SK-N-SH (cell line): ENCODE results near the gene SH3GLB1. TPM values are rescaled to one million over a fixed set of nuclear protein-coding genes. Genes with fewer than 3 reads are reported as not detected.

Experiments used
- CTCF ChIA-PET: fragments of 300-600, 350-600 bp; formaldehyde crosslinking; extraction: SDS; loops from one replicate; lab custom pipeline; 2021; lab: Yijun Ruan, JAX
- POLR2A ChIA-PET: fragments of 350-600 bp; sonication (Branson Sonifier 250); formaldehyde crosslinking; extraction: SDS; loops from one replicate; lab custom pipeline; 2020; ENCODE audit warnings: antibody characterized with exemption, inconsistent platforms; lab: Yijun Ruan, JAX
- DNase-seq: peaks from one replicate; pipeline ENCODE4 v3.0.0; 2012
- H2AFZ ChIP-seq: fragments of 200-600 bp; sonication (generic); 2 replicates; pipeline ENCODE4 v1.8.1; 2016; ENCODE audit warnings: antibody characterized with exemption, mild to moderate bottlenecking, low read depth
- H3F3A ChIP-seq: fragments of 200-600 bp; sonication (generic); replicated peaks from 2 replicates; pipeline ENCODE3; 2016; ENCODE audit warnings: antibody characterized with exemption, mild to moderate bottlenecking; ENCODE audit not compliant: insufficient read depth
- H3K27ac ChIP-seq, 2 experiments: fragments of 200-500 bp in 1 of 2; fragments of 200-600 bp in 1 of 2; sonication (Bioruptor generic) in 1 of 2; sonication (generic), shearing (Covaris generic) in 1 of 2; 2 replicates each; pipeline versions ENCODE4 v1.5.1 to v1.6.1; 2014 to 2016; ENCODE audit warnings: low read depth in 2 of 2, inconsistent platforms in 1 of 2, low read length in 1 of 2, mild to moderate bottlenecking in 1 of 2, mixed read lengths in 1 of 2
- H3K27me3 ChIP-seq: fragments of 200-600 bp; sonication (generic), shearing (Covaris generic); 2 replicates; pipeline ENCODE4 v1.6.1; 2016; ENCODE audit warnings: mixed run types; ENCODE audit not compliant: insufficient read depth
- H3K36me3 ChIP-seq, 2 experiments: fragments of 200-500 bp in 1 of 2; fragments of 200-600 bp in 1 of 2; sonication (Bioruptor generic) in 1 of 2; sonication (generic) in 1 of 2; replicated peaks in 1 of 2; 2 replicates each; pipeline versions ENCODE3 to v1.5.1; 2014 to 2016; ENCODE audit warnings: low read length in 1 of 2, mild to moderate bottlenecking in 1 of 2; ENCODE audit not compliant: insufficient read depth in 2 of 2, control insufficient read depth in 1 of 2
- H3K4me1 ChIP-seq, 2 experiments: fragments of 200-500 bp in 1 of 2; fragments of 200-600 bp in 1 of 2; sonication (Bioruptor generic) in 1 of 2; sonication (generic), shearing (Covaris generic) in 1 of 2; 2 replicates each; pipeline versions ENCODE4 v1.5.1 to v1.6.1; 2014 to 2016; ENCODE audit warnings: low read depth in 1 of 2, low read length in 1 of 2, mixed run types in 1 of 2; ENCODE audit not compliant: insufficient read depth in 2 of 2, control insufficient read depth in 1 of 2
- H3K4me2 ChIP-seq: fragments of 200-600 bp; sonication (generic), shearing (Covaris generic); 2 replicates; pipeline ENCODE4 v1.6.1; 2017; ENCODE audit warnings: mixed run types
- H3K4me3 ChIP-seq, 2 experiments: fragments of 200-500 bp in 1 of 2; fragments of 200-600 bp in 1 of 2; sonication (Bioruptor generic) in 1 of 2; sonication (generic), shearing (Covaris generic) in 1 of 2; 2 replicates each; pipeline versions ENCODE4 v1.5.1 to v1.8.1; 2014 to 2016; ENCODE audit warnings: low read depth in 2 of 2, inconsistent platforms in 1 of 2, low read length in 1 of 2, mild to moderate bottlenecking in 1 of 2, mixed read lengths in 1 of 2, moderate library complexity in 1 of 2
- H3K79me2 ChIP-seq: fragments of 200-600 bp; sonication (generic); 2 replicates; pipeline ENCODE4 v1.8.1; 2017; ENCODE audit warnings: mild to moderate bottlenecking; ENCODE audit not compliant: insufficient read depth
- H3K9ac ChIP-seq: fragments of 200-600 bp; sonication (generic); 2 replicates; pipeline ENCODE4 v1.6.1; 2017; ENCODE audit warnings: mixed run types
- H3K9me2 ChIP-seq: fragments of 200-600 bp; sonication (generic); 2 replicates; pipeline ENCODE4 v1.6.1; 2017; ENCODE audit warnings: mixed run types
- H3K9me3 ChIP-seq: fragments of 200-600 bp; sonication (generic); 2 replicates; pipeline ENCODE4 v1.6.1; 2017; ENCODE audit warnings: mixed run types, mild to moderate bottlenecking, moderate library complexity
- H4K20me1 ChIP-seq: fragments of 200-600 bp; sonication (generic); 2 replicates; pipeline ENCODE4 v1.6.1; 2017; ENCODE audit warnings: mild to moderate bottlenecking, mixed run types; ENCODE audit not compliant: insufficient read depth
- CHD2 ChIP-seq: fragments of 150-350 bp; IDR thresholded peaks from 2 replicates; pipeline ENCODE4 v1.6.1; 2018; ENCODE audit warnings: low read length; ENCODE audit not compliant: partially characterized antibody
- EZH2phosphoT487 ChIP-seq: fragments of 200-600 bp; sonication (generic); IDR thresholded peaks from 2 replicates; pipeline ENCODE4 v1.6.1; 2017; ENCODE audit warnings: low read depth, mixed run types, mild to moderate bottlenecking, antibody characterized with exemption, moderate library complexity, borderline replicate concordance
- MXI1 ChIP-seq: IDR thresholded peaks from 2 replicates; pipeline ENCODE4 v1.6.1; 2012; ENCODE audit warnings: mild to moderate bottlenecking, low read depth, low read length, improper control_type of control experiment
- NRF1 ChIP-seq: IDR thresholded peaks from 2 replicates; pipeline ENCODE4 v1.6.1; 2012; ENCODE audit warnings: low read depth, mild to moderate bottlenecking, low read length
- RCOR1 ChIP-seq: fragments of 150-350 bp; IDR thresholded peaks from 2 replicates; pipeline ENCODE4 v1.6.1; 2017; ENCODE audit warnings: antibody characterized with exemption, low read length
- SIN3A ChIP-seq: IDR thresholded peaks from 2 replicates; pipeline ENCODE4 v1.6.1; 2012; ENCODE audit warnings: low read depth, mild to moderate bottlenecking, low read length, moderate library complexity, borderline replicate concordance
- TEAD4 ChIP-seq: IDR thresholded peaks from 2 replicates; pipeline ENCODE4 v1.4.0; 2012; ENCODE audit warnings: mild to moderate bottlenecking, borderline replicate concordance; ENCODE audit not compliant: insufficient read depth
- WGBS: methylation state at CpG from one replicate; pipeline ENCODE4 v1.1.6; 2017; ENCODE audit warnings: low lambda C conversion rate; 5-methylcytosine and 5-hydroxymethylcytosine counted together
- polyA plus RNA-seq, 3 experiments: library from polyadenylated mRNA; depleted of rRNA; stranded (reverse); fragments of >200 nt; gene quantifications; 2 replicates each; pipeline ENCODE4 v1.2.3, GENCODE V29; 2012
- TF ChIP-seq, protein P1 (sequence below): fragments of 200-600 bp; sonication (generic); IDR thresholded peaks from 2 replicates; pipeline ENCODE4 v1.6.1; 2017; ENCODE audit warnings: antibody characterized with exemption, mild to moderate bottlenecking, moderate library complexity
- TF ChIP-seq, protein P2 (sequence below): IDR thresholded peaks from 2 replicates; pipeline ENCODE4 v1.4.0; 2012; ENCODE audit warnings: low read depth, borderline replicate concordance
- TF ChIP-seq, protein P3 (sequence below): fragments of 150-350 bp; IDR thresholded peaks from 2 replicates; pipeline ENCODE4 v1.6.1; 2017; ENCODE audit warnings: antibody characterized with exemption, low read length, low read depth, borderline replicate concordance
- TF ChIP-seq, protein P4 (sequence below): IDR thresholded peaks from 2 replicates; pipeline ENCODE4 v1.4.0; 2012; ENCODE audit warnings: low read depth
- TF ChIP-seq, protein P5 (sequence below): IDR thresholded peaks from 2 replicates; pipeline ENCODE4; 2012

Gene SH3GLB1
- polyA plus RNA-seq, 1 of the 3 experiments (the other 2 are of a cell fraction), result 13.2 TPM

DNA sequence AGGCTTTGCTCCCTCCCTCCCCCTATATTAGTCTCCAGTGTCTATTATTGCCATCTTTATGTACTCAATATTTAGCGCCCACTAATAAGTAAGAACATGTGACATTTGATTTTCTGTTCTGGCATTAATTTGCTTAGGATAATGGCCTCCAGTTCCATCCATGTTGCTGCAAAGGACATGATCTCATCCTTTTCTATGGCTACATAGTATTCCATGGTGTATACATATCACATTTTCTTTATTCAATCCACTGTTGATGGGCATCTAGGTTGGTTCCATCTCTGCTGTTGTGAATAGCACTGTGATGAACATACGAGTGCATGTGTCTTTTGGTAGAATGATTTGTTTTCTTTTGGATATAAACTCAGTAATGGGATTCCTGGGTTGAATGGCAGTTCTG is 61.3 kb downstream of the SH3GLB1 start:
- Histone ChIP-seq H3K4me1 (peaks cover 0 to 2% of the 10 kb centered on the region in 2 experiments; a peak in 1 of 4 replicates), H3K9ac (no peak overlapping the region), H3K36me3 (no peaks in the 10 kb centered on the region), H3K79me2 (no peaks in the 10 kb centered on the region), H3K9me2 (no peaks in the 10 kb centered on the region), H2AFZ (no peak overlapping the region), H3K27ac (no peak overlapping the region), H3K9me3 (no peaks in the 10 kb centered on the region), H3K4me2 (no peak overlapping the region), H3K4me3 (no peak overlapping the region), H3F3A (no peaks in the 10 kb centered on the region), H4K20me1 (no peaks in the 10 kb centered on the region), H3K27me3 (no peaks in the 10 kb centered on the region)
- DNase-seq, result no peak
- ChIA-PET CTCF (no interaction called here), POLR2A (no interaction called here)
- no peak for TF ChIP-seq SIN3A
- TF ChIP-seq, protein P1, sequence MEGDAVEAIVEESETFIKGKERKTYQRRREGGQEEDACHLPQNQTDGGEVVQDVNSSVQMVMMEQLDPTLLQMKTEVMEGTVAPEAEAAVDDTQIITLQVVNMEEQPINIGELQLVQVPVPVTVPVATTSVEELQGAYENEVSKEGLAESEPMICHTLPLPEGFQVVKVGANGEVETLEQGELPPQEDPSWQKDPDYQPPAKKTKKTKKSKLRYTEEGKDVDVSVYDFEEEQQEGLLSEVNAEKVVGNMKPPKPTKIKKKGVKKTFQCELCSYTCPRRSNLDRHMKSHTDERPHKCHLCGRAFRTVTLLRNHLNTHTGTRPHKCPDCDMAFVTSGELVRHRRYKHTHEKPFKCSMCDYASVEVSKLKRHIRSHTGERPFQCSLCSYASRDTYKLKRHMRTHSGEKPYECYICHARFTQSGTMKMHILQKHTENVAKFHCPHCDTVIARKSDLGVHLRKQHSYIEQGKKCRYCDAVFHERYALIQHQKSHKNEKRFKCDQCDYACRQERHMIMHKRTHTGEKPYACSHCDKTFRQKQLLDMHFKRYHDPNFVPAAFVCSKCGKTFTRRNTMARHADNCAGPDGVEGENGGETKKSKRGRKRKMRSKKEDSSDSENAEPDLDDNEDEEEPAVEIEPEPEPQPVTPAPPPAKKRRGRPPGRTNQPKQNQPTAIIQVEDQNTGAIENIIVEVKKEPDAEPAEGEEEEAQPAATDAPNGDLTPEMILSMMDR, result no peak
- no peak for TF ChIP-seq MXI1
- no peak for TF ChIP-seq EZH2phosphoT487
- no peak for TF ChIP-seq RCOR1
- TF ChIP-seq NRF1, result no peak
- TF ChIP-seq, protein P2, sequence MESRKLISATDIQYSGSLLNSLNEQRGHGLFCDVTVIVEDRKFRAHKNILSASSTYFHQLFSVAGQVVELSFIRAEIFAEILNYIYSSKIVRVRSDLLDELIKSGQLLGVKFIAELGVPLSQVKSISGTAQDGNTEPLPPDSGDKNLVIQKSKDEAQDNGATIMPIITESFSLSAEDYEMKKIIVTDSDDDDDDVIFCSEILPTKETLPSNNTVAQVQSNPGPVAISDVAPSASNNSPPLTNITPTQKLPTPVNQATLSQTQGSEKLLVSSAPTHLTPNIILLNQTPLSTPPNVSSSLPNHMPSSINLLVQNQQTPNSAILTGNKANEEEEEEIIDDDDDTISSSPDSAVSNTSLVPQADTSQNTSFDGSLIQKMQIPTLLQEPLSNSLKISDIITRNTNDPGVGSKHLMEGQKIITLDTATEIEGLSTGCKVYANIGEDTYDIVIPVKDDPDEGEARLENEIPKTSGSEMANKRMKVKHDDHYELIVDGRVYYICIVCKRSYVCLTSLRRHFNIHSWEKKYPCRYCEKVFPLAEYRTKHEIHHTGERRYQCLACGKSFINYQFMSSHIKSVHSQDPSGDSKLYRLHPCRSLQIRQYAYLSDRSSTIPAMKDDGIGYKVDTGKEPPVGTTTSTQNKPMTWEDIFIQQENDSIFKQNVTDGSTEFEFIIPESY, result no peak
- TF ChIP-seq CHD2, result no peak
- TF ChIP-seq, protein P3, sequence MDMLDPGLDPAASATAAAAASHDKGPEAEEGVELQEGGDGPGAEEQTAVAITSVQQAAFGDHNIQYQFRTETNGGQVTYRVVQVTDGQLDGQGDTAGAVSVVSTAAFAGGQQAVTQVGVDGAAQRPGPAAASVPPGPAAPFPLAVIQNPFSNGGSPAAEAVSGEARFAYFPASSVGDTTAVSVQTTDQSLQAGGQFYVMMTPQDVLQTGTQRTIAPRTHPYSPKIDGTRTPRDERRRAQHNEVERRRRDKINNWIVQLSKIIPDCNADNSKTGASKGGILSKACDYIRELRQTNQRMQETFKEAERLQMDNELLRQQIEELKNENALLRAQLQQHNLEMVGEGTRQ, result no peak
- TF ChIP-seq, protein P4, sequence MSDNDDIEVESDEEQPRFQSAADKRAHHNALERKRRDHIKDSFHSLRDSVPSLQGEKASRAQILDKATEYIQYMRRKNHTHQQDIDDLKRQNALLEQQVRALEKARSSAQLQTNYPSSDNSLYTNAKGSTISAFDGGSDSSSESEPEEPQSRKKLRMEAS, result no peak
- TF ChIP-seq, protein P5, sequence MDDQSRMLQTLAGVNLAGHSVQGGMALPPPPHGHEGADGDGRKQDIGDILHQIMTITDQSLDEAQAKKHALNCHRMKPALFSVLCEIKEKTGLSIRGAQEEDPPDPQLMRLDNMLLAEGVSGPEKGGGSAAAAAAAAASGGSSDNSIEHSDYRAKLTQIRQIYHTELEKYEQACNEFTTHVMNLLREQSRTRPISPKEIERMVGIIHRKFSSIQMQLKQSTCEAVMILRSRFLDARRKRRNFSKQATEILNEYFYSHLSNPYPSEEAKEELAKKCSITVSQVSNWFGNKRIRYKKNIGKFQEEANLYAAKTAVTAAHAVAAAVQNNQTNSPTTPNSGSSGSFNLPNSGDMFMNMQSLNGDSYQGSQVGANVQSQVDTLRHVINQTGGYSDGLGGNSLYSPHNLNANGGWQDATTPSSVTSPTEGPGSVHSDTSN, result no peak
- TF ChIP-seq TEAD4, result no peak
- 74% methylated on average over 2 of the region's 2 CpGs for WGBS
